ENCODE measurements around the gene AGMAT.

Gene AGMAT

DNA sequence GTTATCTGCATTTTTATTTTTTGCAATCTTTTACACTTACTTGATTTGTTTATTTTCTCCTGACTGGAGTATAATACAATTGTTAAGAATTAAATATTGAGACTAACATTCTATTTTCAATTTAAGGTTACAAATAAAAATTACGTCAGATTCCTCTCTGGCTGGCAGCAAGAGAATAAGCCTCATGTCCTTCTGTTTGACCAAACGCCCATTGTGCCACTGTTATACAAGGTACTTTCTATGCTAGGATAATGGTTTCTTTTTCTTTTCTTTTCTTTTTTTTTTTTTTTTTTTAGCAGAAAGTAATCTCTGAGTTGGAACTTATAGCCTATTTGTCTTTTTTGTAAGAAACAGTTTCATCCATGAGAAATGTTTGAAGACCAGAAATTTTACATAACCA lies 38.2 kb downstream of the AGMAT start:
- peaks cover 12% of the 10 kb centered on the region for H3K4me1 ChIP-seq (ENCODE audit: control insufficient read depth, insufficient read depth, low read length)
- H3K4me3 ChIP-seq (ENCODE audit: low read length), result no peak overlapping the region
- DNase-seq (ENCODE audit: low read depth), result no peak
- H3K36me3 ChIP-seq (ENCODE audit: control insufficient read depth, insufficient read depth, low read length, severe bottlenecking), result peaks cover 83% of the 10 kb centered on the region
- H3K9me3 ChIP-seq (ENCODE audit: control insufficient read depth, low read length), result no peaks in the 10 kb centered on the region
- no peaks in the 10 kb centered on the region for H3K27me3 ChIP-seq (replicated peaks; ENCODE audit: control insufficient read depth, insufficient read depth, low read length)
- H3K9ac ChIP-seq (ENCODE audit: low read length), result no peak overlapping the region

- peaks cover 90% of the 10 kb centered on the region for H3K36me3 ChIP-seq (ENCODE audit: control insufficient read depth, insufficient read depth, low read length, severe bottlenecking)
- peak; percentile 60 for DNase-seq (ENCODE audit: low read depth)
- no peak overlapping the region for H3K4me3 ChIP-seq (ENCODE audit: low read length)
- peaks cover 12% of the 10 kb centered on the region for H3K4me1 ChIP-seq (ENCODE audit: control insufficient read depth, insufficient read depth, low read length)
- peak overlapping the region; percentile 32 for H3K9ac ChIP-seq (ENCODE audit: low read length)
- no peaks in the 10 kb centered on the region for H3K9me3 ChIP-seq (ENCODE audit: control insufficient read depth, low read length)
- no peaks in the 10 kb centered on the region for H3K27me3 ChIP-seq (replicated peaks; ENCODE audit: control insufficient read depth, insufficient read depth, low read length)
Measured at GRCh38 chr1:15543589-15544568, 41.0 kb downstream of the AGMAT start.

GRCh38 chr1:15543251-15543588 lies 41.6 kb downstream of the AGMAT start:
- H3K9ac ChIP-seq (ENCODE audit: low read length), result peak overlapping the region; percentile 32
- H3K4me3 ChIP-seq (ENCODE audit: low read length), result no peak overlapping the region
- H3K4me1 ChIP-seq (ENCODE audit: control insufficient read depth, insufficient read depth, low read length), result peaks cover 12% of the 10 kb centered on the region
- peaks cover 88% of the 10 kb centered on the region for H3K36me3 ChIP-seq (ENCODE audit: control insufficient read depth, insufficient read depth, low read length, severe bottlenecking)
- H3K9me3 ChIP-seq (ENCODE audit: control insufficient read depth, low read length), result no peaks in the 10 kb centered on the region
- DNase-seq (ENCODE audit: low read depth), result no peak
- H3K27me3 ChIP-seq (replicated peaks; ENCODE audit: control insufficient read depth, insufficient read depth, low read length), result no peaks in the 10 kb centered on the region

GRCh38 chr1:15542388-15543250 lies 42.2 kb downstream of the AGMAT start:
- no peak overlapping the region for H3K9ac ChIP-seq (ENCODE audit: low read length)
- H3K36me3 ChIP-seq (ENCODE audit: control insufficient read depth, insufficient read depth, low read length, severe bottlenecking), result peaks cover 86% of the 10 kb centered on the region
- H3K4me1 ChIP-seq (ENCODE audit: control insufficient read depth, insufficient read depth, low read length), result peaks cover 12% of the 10 kb centered on the region
- no peak overlapping the region for H3K4me3 ChIP-seq (ENCODE audit: low read length)
- no peak for DNase-seq (ENCODE audit: low read depth)
- H3K27me3 ChIP-seq (replicated peaks; ENCODE audit: control insufficient read depth, insufficient read depth, low read length), result no peaks in the 10 kb centered on the region
- no peaks in the 10 kb centered on the region for H3K9me3 ChIP-seq (ENCODE audit: control insufficient read depth, low read length)

DNA sequence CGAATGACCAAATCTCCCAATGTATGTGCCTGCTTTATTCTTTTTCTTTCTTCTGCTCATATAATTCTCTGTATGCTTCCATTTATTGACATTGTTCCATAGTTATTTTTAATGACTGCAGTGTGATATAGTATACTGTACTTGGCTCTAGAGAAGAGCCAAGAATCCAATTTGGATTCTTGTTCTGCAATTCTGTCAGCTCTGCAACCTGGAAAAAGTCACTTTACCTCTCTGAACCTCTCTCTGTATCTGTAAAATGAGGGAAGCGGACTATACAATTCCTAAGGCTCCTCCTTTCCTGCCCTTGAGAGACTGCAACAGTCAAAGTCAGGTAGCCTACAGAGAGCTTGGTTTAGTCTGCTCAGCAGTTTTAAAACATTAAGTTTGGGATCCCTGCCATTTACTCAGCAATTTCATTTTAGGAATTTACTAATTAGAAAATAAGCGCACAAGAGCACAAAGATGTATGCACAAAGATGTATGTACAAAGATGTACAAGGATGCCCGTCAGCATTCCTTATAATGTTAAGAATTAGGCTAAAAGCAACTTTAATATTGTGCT lies 43.5 kb downstream of the AGMAT start:
- Histone ChIP-seq H3K9me3 (ENCODE audit: control insufficient read depth, low read length) (no peaks in the 10 kb centered on the region), H3K27me3 (replicated peaks; ENCODE audit: control insufficient read depth, insufficient read depth, low read length) (no peaks in the 10 kb centered on the region), H3K4me3 (ENCODE audit: low read length) (no peak overlapping the region), H3K36me3 (ENCODE audit: control insufficient read depth, insufficient read depth, low read length, severe bottlenecking) (peaks cover 85% of the 10 kb centered on the region), H3K4me1 (ENCODE audit: control insufficient read depth, insufficient read depth, low read length) (peaks cover 12% of the 10 kb centered on the region), H3K9ac (ENCODE audit: low read length) (no peak overlapping the region)
- no peak for DNase-seq (ENCODE audit: low read depth)

GRCh38 chr1:15540186-15540585 lies 44.7 kb downstream of the AGMAT start:
- Histone ChIP-seq H3K4me3 (ENCODE audit: low read length) (no peak overlapping the region), H3K9ac (ENCODE audit: low read length) (no peak overlapping the region), H3K36me3 (ENCODE audit: control insufficient read depth, insufficient read depth, low read length, severe bottlenecking) (peaks cover 84% of the 10 kb centered on the region), H3K9me3 (ENCODE audit: control insufficient read depth, low read length) (no peaks in the 10 kb centered on the region), H3K4me1 (ENCODE audit: control insufficient read depth, insufficient read depth, low read length) (peaks cover 12% of the 10 kb centered on the region), H3K27me3 (replicated peaks; ENCODE audit: control insufficient read depth, insufficient read depth, low read length) (no peaks in the 10 kb centered on the region)
- DNase-seq (ENCODE audit: low read depth), result peak; percentile 19

DNA sequence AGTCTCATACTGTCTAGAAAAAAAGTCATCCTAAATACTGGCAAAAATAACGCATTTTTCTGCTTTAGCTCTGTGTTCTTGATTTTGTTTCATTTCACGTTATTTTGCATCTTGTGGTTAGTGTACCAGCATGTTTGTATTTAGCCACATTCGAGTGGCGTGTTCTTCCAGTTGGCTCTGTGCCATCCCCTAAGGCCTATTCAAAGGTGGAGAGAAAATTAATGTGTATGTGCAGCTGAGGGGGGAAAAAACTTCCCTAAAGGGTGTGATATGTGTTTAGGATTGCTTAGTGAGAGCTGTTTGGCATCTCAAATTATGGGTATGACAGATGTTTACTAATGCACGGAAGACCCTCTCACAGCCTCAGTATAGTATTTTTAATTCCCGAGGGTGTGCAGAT lies 46.1 kb downstream of the AGMAT start:
- Histone ChIP-seq H3K9me3 (ENCODE audit: control insufficient read depth, low read length) (no peaks in the 10 kb centered on the region), H3K36me3 (ENCODE audit: control insufficient read depth, insufficient read depth, low read length, severe bottlenecking) (peaks cover 83% of the 10 kb centered on the region)
- DNase-seq (ENCODE audit: low read depth), result no peak

DNA sequence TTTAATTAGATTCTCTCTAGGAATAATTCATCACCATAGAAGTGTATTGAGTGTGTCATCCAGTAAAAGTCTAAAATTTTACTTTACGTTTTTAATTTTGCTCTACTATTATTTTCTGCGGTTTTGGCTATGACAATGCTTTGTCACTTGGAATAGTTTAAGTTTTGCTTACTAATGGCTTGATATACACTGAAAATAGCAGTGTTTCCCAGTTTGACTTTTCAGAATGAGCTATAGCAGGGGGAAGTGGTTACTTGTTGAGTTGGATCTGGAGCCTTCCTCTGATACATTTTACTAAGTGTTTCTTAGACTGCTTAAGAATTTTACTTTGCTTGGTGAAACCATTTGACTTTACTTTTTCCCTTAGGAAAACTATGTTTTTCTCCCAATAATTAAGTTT lies 53.2 kb downstream of the AGMAT start:
- peaks cover 36% of the 10 kb centered on the region for H3K36me3 ChIP-seq (ENCODE audit: control insufficient read depth, insufficient read depth, low read length, severe bottlenecking)
- H3K4me1 ChIP-seq (ENCODE audit: control insufficient read depth, insufficient read depth, low read length), result peaks cover 11% of the 10 kb centered on the region
- H3K27me3 ChIP-seq (replicated peaks; ENCODE audit: control insufficient read depth, insufficient read depth, low read length), result no peaks in the 10 kb centered on the region
- H3K9ac ChIP-seq (ENCODE audit: low read length), result no peak overlapping the region
- no peak for DNase-seq (ENCODE audit: low read depth)
- H3K4me3 ChIP-seq (ENCODE audit: low read length), result no peak overlapping the region
- no peaks in the 10 kb centered on the region for H3K9me3 ChIP-seq (ENCODE audit: control insufficient read depth, low read length)

More for the DNA sequence above, 46.1 kb downstream of the AGMAT start:
- Histone ChIP-seq H3K9ac (ENCODE audit: low read length) (no peak overlapping the region), H3K27me3 (replicated peaks; ENCODE audit: control insufficient read depth, insufficient read depth, low read length) (no peaks in the 10 kb centered on the region), H3K4me1 (ENCODE audit: control insufficient read depth, insufficient read depth, low read length) (peaks cover 9% of the 10 kb centered on the region), H3K4me3 (ENCODE audit: low read length) (no peak overlapping the region)

DNA sequence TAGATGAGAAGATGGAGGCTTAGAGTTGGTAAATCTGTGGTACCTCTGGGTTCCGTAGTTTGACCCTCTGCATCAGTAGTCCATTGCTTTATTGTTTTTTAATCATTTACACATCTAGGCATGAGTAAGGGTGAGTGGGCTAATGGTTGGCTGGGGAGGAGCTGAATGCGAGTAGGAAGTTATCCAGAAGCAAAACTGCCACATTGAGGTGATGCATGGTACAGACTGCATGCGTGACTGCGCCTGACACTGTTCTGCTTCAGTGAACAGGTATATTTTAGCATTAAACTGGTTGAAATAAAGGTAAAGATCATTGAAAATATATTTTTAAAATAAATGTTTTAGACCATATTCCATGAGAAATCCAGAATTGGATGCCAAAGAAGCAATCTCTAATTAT lies 53.8 kb downstream of the AGMAT start:
- Histone ChIP-seq H3K9ac (ENCODE audit: low read length) (no peak overlapping the region), H3K4me3 (ENCODE audit: low read length) (no peak overlapping the region), H3K4me1 (ENCODE audit: control insufficient read depth, insufficient read depth, low read length) (peaks cover 15% of the 10 kb centered on the region), H3K27me3 (replicated peaks; ENCODE audit: control insufficient read depth, insufficient read depth, low read length) (no peaks in the 10 kb centered on the region), H3K9me3 (ENCODE audit: control insufficient read depth, low read length) (no peaks in the 10 kb centered on the region), H3K36me3 (ENCODE audit: control insufficient read depth, insufficient read depth, low read length, severe bottlenecking) (peaks cover 30% of the 10 kb centered on the region)
- no peak for DNase-seq (ENCODE audit: low read depth)

DNA sequence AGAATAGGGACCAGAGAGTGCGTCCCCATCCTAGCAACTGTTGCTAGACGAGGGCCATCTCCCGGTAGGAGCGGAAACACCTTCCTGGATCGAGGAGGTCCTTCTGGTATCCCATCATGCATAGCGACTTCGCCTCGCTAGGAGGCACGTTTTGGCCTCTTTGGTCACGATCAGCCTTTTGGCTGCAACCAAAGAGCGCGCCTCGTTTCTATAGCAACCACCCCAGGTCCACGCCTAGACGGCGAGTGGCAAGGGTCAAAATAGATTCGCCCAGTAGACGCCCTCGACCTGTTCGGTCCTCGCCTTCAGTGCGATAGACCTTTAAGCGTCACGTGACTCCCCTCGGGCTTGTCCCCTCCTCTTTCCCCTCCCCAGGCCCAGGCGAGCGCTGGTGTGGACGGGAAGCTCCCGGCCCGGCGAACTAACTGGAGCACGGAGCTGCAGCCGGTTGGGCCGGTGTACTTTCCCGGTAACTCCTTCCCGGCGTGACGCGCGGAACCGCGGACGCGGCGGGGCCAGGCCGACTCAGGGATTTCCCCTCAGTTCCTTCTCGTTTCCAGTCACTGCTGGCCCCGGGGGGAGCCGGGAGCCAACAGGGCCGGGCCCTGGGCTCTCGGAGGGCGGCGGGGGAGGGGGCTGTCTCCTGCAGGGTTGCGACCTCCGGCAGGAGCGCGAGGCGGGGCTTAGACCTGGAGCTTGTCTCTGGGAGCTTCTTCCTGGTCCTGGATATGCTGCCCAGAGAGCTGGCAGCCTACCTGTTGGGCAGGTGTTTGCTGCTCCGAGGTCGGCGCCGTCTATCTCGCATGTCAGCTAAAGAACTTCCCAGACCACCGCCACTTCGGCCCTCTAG lies 58.1 kb downstream of the AGMAT start, which contains the start of gene DNAJC16:
Gene DNAJC16, plus strand, starts transcription at position 359 of the 850 bp plus-strand sequence. CDS start 2,258 bp downstream, outside the sequence.
- H3K4me1 ChIP-seq (ENCODE audit: control insufficient read depth, insufficient read depth, low read length), result peaks cover 29% of the 10 kb centered on the region
- peak; percentile 100 for DNase-seq (ENCODE audit: low read depth)
- no peaks in the 10 kb centered on the region for H3K27me3 ChIP-seq (replicated peaks; ENCODE audit: control insufficient read depth, insufficient read depth, low read length)
- peak within 1 kb of the TSS; percentile 89 for H3K9ac ChIP-seq (ENCODE audit: low read length)
- H3K9me3 ChIP-seq (ENCODE audit: control insufficient read depth, low read length), result no peaks in the 10 kb centered on the region
- peak within 1 kb of the TSS; percentile 87 for H3K4me3 ChIP-seq (ENCODE audit: low read length)
- H3K36me3 ChIP-seq (ENCODE audit: control insufficient read depth, insufficient read depth, low read length, severe bottlenecking), result peaks cover 9% of the 10 kb centered on the region
